ENCODE data around the gene GAS2L1.
"Not testable (repeated sequence)": the region's sequence is repeated elsewhere in the genome, so short reads cannot be mapped to it uniquely, and the experiment has no call there.

Gene GAS2L1

GRCh38 chr22:29348956-29349355 is 42.5 kb downstream of the GAS2L1 start:
- H3K4me3 ChIP-seq (ENCODE audit: low read length in 2 of 2), result no peak overlapping the region
- H3K36me3 ChIP-seq (ENCODE audit: control insufficient read depth in 2 of 2, insufficient read depth in 2 of 2, low read length in 2 of 2), result peaks cover 75 to 84% of the 10 kb centered on the region in 2 donors
- H3K27me3 ChIP-seq (ENCODE audit: control insufficient read depth in 2 of 2, insufficient read depth in 2 of 2, low read length in 2 of 2), result no peaks in the 10 kb centered on the region
- H3K9me3 ChIP-seq (ENCODE audit: control insufficient read depth in 2 of 2, low read length in 2 of 2), result no peaks in the 10 kb centered on the region
- no peaks in the 10 kb centered on the region for H3K4me1 ChIP-seq (ENCODE audit: control insufficient read depth in 2 of 2, insufficient read depth in 2 of 2, low read length in 2 of 2)
- no peak overlapping the region for H3K9ac ChIP-seq (ENCODE audit: low read depth in 1 of 2, low read length in 2 of 2)
- no peak overlapping the region for H3K27ac ChIP-seq (ENCODE audit: low read depth in 2 of 2, low read length in 2 of 2)

GRCh38 chr22:29351042-29351441 is 44.6 kb downstream of the GAS2L1 start:
- Histone ChIP-seq H3K9me3 (ENCODE audit: control insufficient read depth in 2 of 2, low read length in 2 of 2) (no peaks in the 10 kb centered on the region), H3K4me1 (ENCODE audit: control insufficient read depth in 2 of 2, insufficient read depth in 2 of 2, low read length in 2 of 2) (no peaks in the 10 kb centered on the region), H3K4me3 (ENCODE audit: low read length in 2 of 2) (no peak overlapping the region), H3K27me3 (ENCODE audit: control insufficient read depth in 2 of 2, insufficient read depth in 2 of 2, low read length in 2 of 2) (no peaks in the 10 kb centered on the region), H3K27ac (ENCODE audit: low read depth in 2 of 2, low read length in 2 of 2) (no peak overlapping the region), H3K36me3 (ENCODE audit: control insufficient read depth in 2 of 2, insufficient read depth in 2 of 2, low read length in 2 of 2) (peaks cover 86 to 96% of the 10 kb centered on the region in 2 donors), H3K9ac (ENCODE audit: low read depth in 1 of 2, low read length in 2 of 2) (no peak overlapping the region)

GRCh38 chr22:29351891-29352290 is 45.4 kb downstream of the GAS2L1 start:
- Histone ChIP-seq H3K9ac (ENCODE audit: low read depth in 1 of 2, low read length in 2 of 2) (no peak overlapping the region), H3K4me1 (ENCODE audit: control insufficient read depth in 2 of 2, insufficient read depth in 2 of 2, low read length in 2 of 2) (no peaks in the 10 kb centered on the region), H3K4me3 (ENCODE audit: low read length in 2 of 2) (no peak overlapping the region), H3K36me3 (ENCODE audit: control insufficient read depth in 2 of 2, insufficient read depth in 2 of 2, low read length in 2 of 2) (peaks cover 84 to 94% of the 10 kb centered on the region in 2 donors), H3K9me3 (ENCODE audit: control insufficient read depth in 2 of 2, low read length in 2 of 2) (no peaks in the 10 kb centered on the region), H3K27ac (ENCODE audit: low read depth in 2 of 2, low read length in 2 of 2) (no peak overlapping the region), H3K27me3 (ENCODE audit: control insufficient read depth in 2 of 2, insufficient read depth in 2 of 2, low read length in 2 of 2) (no peaks in the 10 kb centered on the region)

GRCh38 chr22:29352778-29353177 is 46.3 kb downstream of the GAS2L1 start:
- Histone ChIP-seq H3K4me3 (ENCODE audit: low read length in 2 of 2) (no peak overlapping the region), H3K4me1 (ENCODE audit: control insufficient read depth in 2 of 2, insufficient read depth in 2 of 2, low read length in 2 of 2) (no peaks in the 10 kb centered on the region), H3K36me3 (ENCODE audit: control insufficient read depth in 2 of 2, insufficient read depth in 2 of 2, low read length in 2 of 2) (peaks cover 76 to 87% of the 10 kb centered on the region in 2 donors), H3K9me3 (ENCODE audit: control insufficient read depth in 2 of 2, low read length in 2 of 2) (no peaks in the 10 kb centered on the region), H3K27me3 (ENCODE audit: control insufficient read depth in 2 of 2, insufficient read depth in 2 of 2, low read length in 2 of 2) (no peaks in the 10 kb centered on the region), H3K27ac (ENCODE audit: low read depth in 2 of 2, low read length in 2 of 2) (no peak overlapping the region), H3K9ac (ENCODE audit: low read depth in 1 of 2, low read length in 2 of 2) (no peak overlapping the region)

GRCh38 chr22:29353286-29353685 is 46.8 kb downstream of the GAS2L1 start:
- H3K36me3 ChIP-seq (ENCODE audit: control insufficient read depth in 2 of 2, insufficient read depth in 2 of 2, low read length in 2 of 2), result peaks cover 76 to 87% of the 10 kb centered on the region in 2 donors

GRCh38 chr22:29353860-29354259 is 47.4 kb downstream of the GAS2L1 start:
- Histone ChIP-seq H3K27ac (ENCODE audit: low read depth in 2 of 2, low read length in 2 of 2) (no peak overlapping the region), H3K9me3 (ENCODE audit: control insufficient read depth in 2 of 2, low read length in 2 of 2) (no peaks in the 10 kb centered on the region), H3K27me3 (ENCODE audit: control insufficient read depth in 2 of 2, insufficient read depth in 2 of 2, low read length in 2 of 2) (no peaks in the 10 kb centered on the region), H3K4me3 (ENCODE audit: low read length in 2 of 2) (no peak overlapping the region), H3K4me1 (ENCODE audit: control insufficient read depth in 2 of 2, insufficient read depth in 2 of 2, low read length in 2 of 2) (no peaks in the 10 kb centered on the region), H3K36me3 (ENCODE audit: control insufficient read depth in 2 of 2, insufficient read depth in 2 of 2, low read length in 2 of 2) (peaks cover 76 to 87% of the 10 kb centered on the region in 2 donors), H3K9ac (ENCODE audit: low read depth in 1 of 2, low read length in 2 of 2) (no peak overlapping the region)

More at GRCh38 chr22:29353286-29353685, 46.8 kb downstream of the GAS2L1 start:
- H3K4me3 ChIP-seq (ENCODE audit: low read length in 2 of 2), result no peak overlapping the region
- no peaks in the 10 kb centered on the region for H3K9me3 ChIP-seq (ENCODE audit: control insufficient read depth in 2 of 2, low read length in 2 of 2)
- H3K4me1 ChIP-seq (ENCODE audit: control insufficient read depth in 2 of 2, insufficient read depth in 2 of 2, low read length in 2 of 2), result no peaks in the 10 kb centered on the region
- H3K9ac ChIP-seq (ENCODE audit: low read depth in 1 of 2, low read length in 2 of 2), result no peak overlapping the region
- H3K27ac ChIP-seq (ENCODE audit: low read depth in 2 of 2, low read length in 2 of 2), result no peak overlapping the region
- H3K27me3 ChIP-seq (ENCODE audit: control insufficient read depth in 2 of 2, insufficient read depth in 2 of 2, low read length in 2 of 2), result no peaks in the 10 kb centered on the region

- H3K36me3 ChIP-seq (ENCODE audit: control insufficient read depth in 2 of 2, insufficient read depth in 2 of 2, low read length in 2 of 2), result peaks cover 48 to 63% of the 10 kb centered on the region in 2 donors
- H3K4me3 ChIP-seq (ENCODE audit: low read length in 2 of 2); H3K9me3 ChIP-seq (ENCODE audit: control insufficient read depth in 2 of 2, low read length in 2 of 2); H3K4me1 ChIP-seq (ENCODE audit: control insufficient read depth in 2 of 2, insufficient read depth in 2 of 2, low read length in 2 of 2); H3K9ac ChIP-seq (ENCODE audit: low read depth in 1 of 2, low read length in 2 of 2); H3K27ac ChIP-seq (ENCODE audit: low read depth in 2 of 2, low read length in 2 of 2); H3K27me3 ChIP-seq (ENCODE audit: control insufficient read depth in 2 of 2, insufficient read depth in 2 of 2, low read length in 2 of 2): not testable (repeated sequence)
These were observed 50.9 kb downstream of the GAS2L1 start for GRCh38 chr22:29357193-29357890.

GRCh38 chr22:29359469-29359868 is 53.0 kb downstream of the GAS2L1 start:
- peaks cover 33 to 45% of the 10 kb centered on the region in 2 donors for H3K36me3 ChIP-seq (ENCODE audit: control insufficient read depth in 2 of 2, insufficient read depth in 2 of 2, low read length in 2 of 2)
- H3K27me3 ChIP-seq (ENCODE audit: control insufficient read depth in 2 of 2, insufficient read depth in 2 of 2, low read length in 2 of 2), result no peaks in the 10 kb centered on the region
- H3K9me3 ChIP-seq (ENCODE audit: control insufficient read depth in 2 of 2, low read length in 2 of 2), result no peaks in the 10 kb centered on the region
- no peak overlapping the region for H3K9ac ChIP-seq (ENCODE audit: low read depth in 1 of 2, low read length in 2 of 2)
- H3K27ac ChIP-seq (ENCODE audit: low read depth in 2 of 2, low read length in 2 of 2), result no peak overlapping the region
- no peaks in the 10 kb centered on the region for H3K4me1 ChIP-seq (ENCODE audit: control insufficient read depth in 2 of 2, insufficient read depth in 2 of 2, low read length in 2 of 2)
- H3K4me3 ChIP-seq (ENCODE audit: low read length in 2 of 2), result no peak overlapping the region

Measured in mucosa of rectum (tissue), 2 donors.